Retinal pigment epithelial cell (primary cell): ENCODE measurements around the gene SART3.

ENCODE experiments used
- DNase-seq: peaks from one replicate; pipeline ENCODE4 v3.0.0-alpha.2; 2010; ENCODE audit warnings: low read depth
- H3K4me3 ChIP-seq: 2 replicates; pipeline ENCODE4 v1.5.1; 2011; ENCODE audit warnings: mild to moderate bottlenecking, low read length, control low read depth, moderate library complexity
- TF ChIP-seq, protein P1 (sequence below): conservative IDR thresholded peaks from 2 replicates; pipeline ENCODE4 v1.5.1; 2011; ENCODE audit warnings: low read depth, low read length, control low read depth, inconsistent platforms

SART3 gene

GRCh38 chr12:108582978-108583770, 22.2 kb upstream of the SART3 start:
- H3K4me3 ChIP-seq, result no peak overlapping the region
- no peak for DNase-seq
- TF ChIP-seq, protein P1, sequence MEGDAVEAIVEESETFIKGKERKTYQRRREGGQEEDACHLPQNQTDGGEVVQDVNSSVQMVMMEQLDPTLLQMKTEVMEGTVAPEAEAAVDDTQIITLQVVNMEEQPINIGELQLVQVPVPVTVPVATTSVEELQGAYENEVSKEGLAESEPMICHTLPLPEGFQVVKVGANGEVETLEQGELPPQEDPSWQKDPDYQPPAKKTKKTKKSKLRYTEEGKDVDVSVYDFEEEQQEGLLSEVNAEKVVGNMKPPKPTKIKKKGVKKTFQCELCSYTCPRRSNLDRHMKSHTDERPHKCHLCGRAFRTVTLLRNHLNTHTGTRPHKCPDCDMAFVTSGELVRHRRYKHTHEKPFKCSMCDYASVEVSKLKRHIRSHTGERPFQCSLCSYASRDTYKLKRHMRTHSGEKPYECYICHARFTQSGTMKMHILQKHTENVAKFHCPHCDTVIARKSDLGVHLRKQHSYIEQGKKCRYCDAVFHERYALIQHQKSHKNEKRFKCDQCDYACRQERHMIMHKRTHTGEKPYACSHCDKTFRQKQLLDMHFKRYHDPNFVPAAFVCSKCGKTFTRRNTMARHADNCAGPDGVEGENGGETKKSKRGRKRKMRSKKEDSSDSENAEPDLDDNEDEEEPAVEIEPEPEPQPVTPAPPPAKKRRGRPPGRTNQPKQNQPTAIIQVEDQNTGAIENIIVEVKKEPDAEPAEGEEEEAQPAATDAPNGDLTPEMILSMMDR, result no peak

GRCh38 chr12:108582509-108582908, 21.5 kb upstream of the SART3 start:
- DNase-seq, result no peak
- no peak overlapping the region for H3K4me3 ChIP-seq
- TF ChIP-seq, protein P1, result no peak

- no peak overlapping the region for H3K4me3 ChIP-seq
- no peak for DNase-seq
- TF ChIP-seq, protein P1, result no peak
These were observed 20.6 kb upstream of the SART3 start for GRCh38 chr12:108581311-108582227.

GRCh38 chr12:108580531-108580930, 19.6 kb upstream of the SART3 start:
- no peak for DNase-seq
- TF ChIP-seq, protein P1, result no peak

DNA sequence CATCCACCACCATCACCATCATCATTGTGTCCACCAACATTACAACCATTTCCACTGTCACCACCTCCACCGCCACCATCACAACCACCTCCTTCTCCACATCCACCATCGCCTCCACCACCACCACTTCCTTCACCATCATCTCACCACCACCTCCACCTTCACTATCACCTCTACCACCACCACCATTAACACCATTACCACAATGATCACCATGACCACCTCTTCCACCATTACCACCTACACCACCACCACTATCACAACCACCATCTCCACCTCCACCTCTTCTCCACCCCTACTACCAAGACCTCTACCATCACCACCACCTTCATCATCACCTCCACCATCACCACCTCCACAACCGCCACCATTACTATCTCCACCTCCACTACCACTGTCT, 17.8 kb upstream of the SART3 start:
- TF ChIP-seq, protein P1, result no peak
- H3K4me3 ChIP-seq, result no peak overlapping the region
- no peak for DNase-seq

More at GRCh38 chr12:108580531-108580930, 19.6 kb upstream of the SART3 start:
- no peak overlapping the region for H3K4me3 ChIP-seq

DNA sequence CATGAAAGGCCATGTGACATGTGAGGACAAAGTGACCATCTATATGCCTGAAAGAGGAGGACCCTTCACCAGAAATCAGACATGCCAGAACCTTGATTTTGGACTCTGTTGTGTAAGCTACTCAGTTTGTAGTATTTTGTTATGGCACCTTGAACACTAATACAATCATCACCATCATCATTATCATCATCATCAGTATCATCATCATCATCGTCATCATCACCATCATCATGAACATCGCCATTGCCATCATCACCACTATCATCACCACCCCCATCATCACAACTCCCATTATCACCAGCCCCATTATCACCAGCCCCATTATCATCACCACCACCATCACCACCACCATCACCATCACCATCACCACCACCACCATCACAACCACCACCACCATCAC, 17.3 kb upstream of the SART3 start:
- TF ChIP-seq, protein P1, result no peak
- no peak overlapping the region for H3K4me3 ChIP-seq
- DNase-seq, result no peak
